ENCODE results near the gene BTNL8. TPM values are rescaled to one million over a fixed set of nuclear protein-coding genes. Genes with fewer than 3 reads are reported as not detected.
"Not testable (repeated sequence)": the region's sequence is repeated elsewhere in the genome, so short reads cannot be mapped to it uniquely, and the experiment has no call there.

Gene BTNL8
- total RNA-seq, 1 donor from 2014 or later = not detected

DNA sequence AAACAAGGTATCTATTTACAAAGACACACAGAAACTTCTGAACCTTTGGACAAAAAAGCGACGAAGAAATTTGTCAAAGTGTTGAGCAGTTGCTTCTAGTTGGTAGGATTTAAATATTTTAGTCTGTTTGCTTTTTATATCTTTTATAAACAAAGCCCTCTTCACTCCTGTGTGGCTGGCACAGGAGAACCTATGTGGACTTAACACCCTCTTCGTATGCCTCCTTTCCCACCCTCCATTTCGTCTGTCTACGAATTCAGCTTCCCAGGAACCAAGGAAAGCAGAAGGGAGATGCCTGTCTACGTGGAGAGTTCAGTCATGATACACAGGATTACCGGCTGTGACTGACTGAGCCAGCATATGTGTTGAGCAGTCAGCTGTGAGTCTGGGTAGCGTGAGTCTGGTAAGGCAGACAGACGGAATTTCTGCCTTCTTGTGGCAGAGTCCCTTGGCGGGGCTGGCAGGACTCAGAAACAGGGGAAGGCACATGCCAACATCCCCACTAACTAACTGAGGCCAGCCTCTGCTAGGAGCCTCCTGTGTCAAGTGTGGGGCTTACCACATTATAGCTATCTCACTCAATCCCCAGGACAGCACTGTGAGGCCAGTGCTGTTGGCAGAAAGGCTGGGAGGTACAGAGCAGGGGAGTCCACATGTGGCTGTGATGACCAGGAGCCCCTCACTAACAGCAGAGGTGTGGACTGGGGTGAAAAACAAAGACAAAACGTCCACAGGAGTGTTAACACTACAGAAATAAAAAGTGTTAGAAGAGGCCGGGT is 24.0 kb upstream of the BTNL8 start:
- no peak for DNase-seq (ENCODE audit: extremely low read depth, low read depth, low spot score)

DNA sequence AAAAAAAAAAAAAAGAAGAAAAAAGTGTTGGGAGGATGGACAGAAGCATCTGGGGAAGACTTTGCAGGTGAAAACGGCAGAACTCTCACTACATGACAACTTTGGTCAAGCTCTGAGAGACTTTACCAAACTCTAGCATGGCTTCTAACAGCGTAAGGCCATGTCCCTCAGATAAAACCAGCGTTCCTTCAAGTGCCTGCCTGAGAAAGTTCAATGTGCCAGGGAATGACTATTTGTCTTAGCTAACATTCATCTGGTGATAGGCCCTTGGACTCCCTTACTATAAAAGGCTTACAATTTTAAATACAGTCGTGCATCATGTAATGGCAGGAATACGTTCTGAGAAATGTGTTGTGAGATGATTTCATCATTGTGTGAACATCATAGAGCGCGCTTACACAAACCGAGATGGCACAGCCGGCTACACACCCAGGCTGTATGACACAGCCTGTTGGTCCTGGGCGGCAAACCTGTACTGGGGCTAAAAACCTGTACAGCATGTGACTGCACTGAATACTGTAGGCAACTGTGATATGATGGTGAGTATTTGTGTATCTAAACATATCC is 23.0 kb upstream of the BTNL8 start:
- no peak for DNase-seq (ENCODE audit: extremely low read depth, low read depth, low spot score)

DNA sequence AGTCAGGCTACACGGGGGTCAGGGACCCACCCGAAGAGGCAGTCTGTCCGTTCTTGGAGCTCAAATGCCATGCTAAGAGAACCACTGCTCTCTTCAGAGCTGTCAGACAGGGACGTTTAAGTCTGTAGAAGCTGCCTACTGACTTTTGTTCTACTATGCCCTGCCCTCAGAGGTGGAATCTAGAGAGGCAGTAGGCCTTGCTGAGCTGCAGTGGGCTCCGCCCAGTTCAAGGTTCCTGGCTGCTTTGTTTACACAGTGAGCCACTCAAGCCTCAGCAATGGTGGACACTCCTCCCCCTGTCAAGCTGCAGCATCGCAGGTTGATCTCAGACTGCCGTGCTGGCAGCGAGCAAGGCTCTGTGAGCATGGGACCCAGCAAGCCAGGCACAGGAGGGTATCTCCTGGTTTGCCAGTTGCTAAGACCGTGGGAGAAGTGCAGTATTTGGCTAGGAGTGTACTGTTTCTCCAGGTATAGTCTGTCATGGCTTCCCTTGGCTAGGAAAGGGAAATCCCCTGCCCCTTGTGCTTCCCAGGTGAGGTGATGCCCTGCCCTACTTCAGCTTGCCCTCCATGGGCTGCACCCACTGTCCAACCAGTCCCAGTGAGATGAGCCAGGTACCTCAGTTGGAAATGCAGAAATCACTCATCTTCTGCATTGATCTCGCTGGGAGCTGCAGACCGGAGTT is 13.0 kb upstream of the BTNL8 start:
- DNase-seq (ENCODE audit: extremely low read depth, low read depth, low spot score) = not testable (repeated sequence)

DNA sequence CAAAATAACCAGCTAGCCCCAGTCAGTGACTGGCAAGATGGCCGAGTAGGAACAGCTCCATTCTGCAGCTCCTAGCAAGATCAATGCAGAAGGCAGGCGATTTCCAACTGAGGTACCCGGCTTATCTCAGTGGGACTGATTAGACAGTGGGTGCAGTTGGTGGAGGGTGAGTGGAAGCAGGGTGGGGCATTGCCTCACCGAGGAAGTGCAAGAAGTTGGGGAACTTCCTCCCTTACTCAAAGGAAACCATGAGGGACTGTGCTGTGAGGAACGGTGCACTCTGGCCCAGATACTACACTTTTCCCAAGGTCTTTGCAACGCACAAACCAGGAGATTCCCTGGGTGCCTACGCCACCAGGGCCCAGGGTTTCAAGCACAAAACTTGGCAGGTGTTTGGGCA is 9.6 kb upstream of the BTNL8 start:
- no peak for DNase-seq (ENCODE audit: extremely low read depth, low read depth, low spot score)

DNA sequence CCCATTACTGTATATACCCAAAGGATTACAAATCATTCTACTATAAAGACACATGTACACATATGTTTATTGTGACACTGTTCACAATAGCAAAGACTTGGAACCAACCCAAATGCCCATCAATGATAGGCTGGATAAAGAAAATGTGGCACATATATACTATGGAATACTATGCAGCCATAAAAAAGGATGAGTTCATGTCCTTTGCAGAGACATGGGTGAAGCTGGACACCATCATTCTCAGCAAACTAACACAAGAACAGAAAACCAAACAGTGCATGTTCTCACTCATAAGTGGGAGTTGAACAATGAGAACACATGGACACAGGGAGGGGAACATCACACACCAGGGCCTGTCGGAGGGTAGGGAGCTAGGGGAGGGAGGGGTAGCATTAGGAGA is 3.6 kb upstream of the BTNL8 start:
- DNase-seq (ENCODE audit: extremely low read depth, low read depth, low spot score) = not testable (repeated sequence)

DNA sequence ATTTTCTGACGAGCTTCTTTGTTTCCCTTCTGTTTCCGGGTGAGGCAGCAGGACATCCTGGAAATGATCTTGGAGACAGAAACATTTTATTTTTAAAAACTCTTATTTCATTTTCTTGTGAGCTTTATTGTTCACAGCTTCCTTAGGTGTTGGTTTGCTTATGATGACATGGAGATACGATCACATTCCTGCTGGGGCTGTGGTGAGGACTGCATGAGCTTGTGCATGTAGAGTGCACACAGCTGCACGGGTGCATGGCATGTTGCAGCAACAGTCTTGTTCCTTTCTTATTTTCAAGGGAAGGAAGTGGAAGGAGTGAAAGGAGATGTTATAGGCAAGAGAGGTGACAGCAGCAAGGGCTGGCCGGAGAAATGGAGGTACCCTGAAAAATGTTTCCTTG is 1.2 kb downstream of the BTNL8 start:
- no peak for DNase-seq (ENCODE audit: extremely low read depth, low read depth, low spot score)

DNA sequence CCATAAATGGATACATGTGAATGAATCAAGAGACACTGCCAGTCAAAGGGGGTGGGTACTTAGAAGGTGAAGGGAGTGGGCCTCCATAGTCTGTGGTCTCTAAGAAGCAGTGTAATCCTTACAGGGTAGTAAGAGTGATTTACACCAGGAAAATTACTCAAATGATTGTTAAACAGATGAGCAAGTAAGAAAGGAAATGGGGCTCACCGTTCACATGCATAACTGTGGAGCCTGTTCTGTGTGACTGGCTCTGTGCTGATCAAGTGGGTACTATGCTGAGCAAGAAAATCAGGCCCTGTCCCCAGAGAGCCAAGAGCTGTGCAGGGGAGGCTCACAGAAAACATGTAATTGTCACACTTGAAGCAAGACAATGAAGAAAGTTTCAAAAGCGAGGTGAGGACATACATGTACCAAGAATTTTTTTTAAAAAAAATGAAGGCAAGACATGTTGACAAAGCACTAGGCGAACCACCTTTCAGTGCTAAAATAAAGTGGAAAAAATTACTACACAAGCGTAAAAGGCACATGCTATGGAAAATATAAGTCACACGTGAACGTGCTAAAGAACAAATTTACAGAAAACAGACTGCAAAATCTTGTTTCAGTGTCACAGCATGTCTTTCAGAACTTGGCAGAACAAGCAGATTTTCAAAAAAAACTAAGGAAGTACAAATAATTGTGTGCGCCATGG is 2.5 kb downstream of the BTNL8 start:
- no peak for DNase-seq (ENCODE audit: extremely low read depth, low read depth, low spot score)

DNA sequence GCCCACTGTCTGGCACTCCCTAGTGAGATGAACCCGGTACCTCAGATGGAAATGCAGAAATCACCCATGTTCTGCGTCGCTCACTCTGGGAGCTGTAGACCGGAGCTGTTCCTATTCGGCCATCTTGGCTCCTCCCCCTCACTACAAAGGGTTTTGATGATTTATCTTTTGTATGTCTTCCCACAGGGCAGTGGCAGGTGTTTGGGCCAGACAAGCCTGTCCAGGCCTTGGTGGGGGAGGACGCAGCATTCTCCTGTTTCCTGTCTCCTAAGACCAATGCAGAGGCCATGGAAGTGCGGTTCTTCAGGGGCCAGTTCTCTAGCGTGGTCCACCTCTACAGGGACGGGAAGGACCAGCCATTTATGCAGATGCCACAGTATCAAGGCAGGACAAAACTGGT is 9.4 kb downstream of the BTNL8 start:
- no peak for DNase-seq (ENCODE audit: extremely low read depth, low read depth, low spot score)

DNA sequence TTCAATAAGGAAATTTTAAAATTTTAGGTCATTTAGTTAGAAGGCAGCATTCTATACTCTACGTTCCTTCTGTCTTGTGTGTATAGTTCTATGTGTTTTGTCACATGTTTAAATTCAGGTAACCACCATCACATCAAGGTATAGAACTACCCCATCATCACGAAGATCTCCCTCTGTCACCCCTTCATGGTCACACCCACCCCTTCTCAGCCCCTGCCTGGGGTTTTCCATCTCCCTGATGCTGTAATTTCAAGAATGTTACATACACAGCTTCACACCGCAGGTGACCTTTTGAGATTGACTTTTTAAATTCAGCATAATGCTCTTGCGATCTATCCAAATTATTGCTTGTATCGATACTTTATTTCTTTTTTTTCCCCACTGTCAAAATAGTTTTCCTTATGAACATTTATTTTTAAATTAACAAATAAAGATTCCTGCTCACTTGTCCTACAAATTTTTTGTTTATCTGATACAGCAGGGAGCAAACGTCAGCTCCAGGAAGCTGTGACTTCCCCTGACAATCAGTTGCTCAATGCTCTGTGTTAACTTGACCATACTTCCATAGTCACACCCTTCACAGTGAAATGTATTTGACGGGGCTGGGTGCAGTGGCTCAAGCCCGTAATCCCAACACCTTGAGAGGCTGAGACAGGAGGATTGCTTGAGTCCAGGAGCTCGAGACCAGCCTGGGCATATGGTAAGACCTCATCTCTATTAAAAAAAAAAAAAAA is 10.2 kb downstream of the BTNL8 start:
- DNase-seq (ENCODE audit: extremely low read depth, low read depth, low spot score) = no peak

DNA sequence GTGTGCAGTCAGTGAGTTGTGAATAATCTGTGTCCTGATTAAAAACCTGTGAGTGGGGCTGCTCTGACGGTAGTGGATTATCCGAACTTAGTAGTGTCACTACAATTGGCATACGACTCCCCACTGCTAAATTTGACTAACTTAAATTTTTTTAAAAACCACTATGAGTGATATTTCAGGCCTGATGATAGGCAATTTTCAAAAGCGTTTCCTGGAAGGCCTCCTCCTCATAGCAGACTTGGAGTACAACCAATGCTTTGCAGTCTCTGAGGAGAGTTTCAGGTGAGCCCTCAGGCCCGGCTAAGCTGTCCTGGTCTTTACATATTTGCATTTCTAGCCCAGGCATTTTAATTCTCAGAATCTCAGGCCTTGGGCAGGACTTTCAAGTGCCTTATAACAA is 10.8 kb downstream of the BTNL8 start:
- DNase-seq (ENCODE audit: extremely low read depth, low read depth, low spot score) = no peak

DNA sequence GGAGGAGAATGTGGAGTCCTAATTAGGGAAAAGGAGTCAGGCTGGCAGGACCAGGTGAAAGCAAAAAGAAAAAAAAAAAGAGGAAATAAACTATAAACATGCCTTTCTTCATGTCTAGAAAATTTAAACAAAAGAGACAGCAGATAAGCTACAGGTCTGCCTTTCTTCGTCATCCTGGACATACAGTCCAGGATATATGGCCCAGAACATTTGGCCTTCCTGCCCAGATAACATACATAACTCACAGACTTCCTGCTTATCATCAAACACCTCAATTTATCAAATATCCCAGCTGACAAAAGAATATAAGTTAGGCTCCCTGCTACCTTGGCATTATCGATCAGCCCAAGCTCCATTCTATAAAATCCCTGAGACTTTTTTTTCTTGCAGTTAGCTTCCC is 11.2 kb downstream of the BTNL8 start:
- no peak for DNase-seq (ENCODE audit: extremely low read depth, low read depth, low spot score)

DNA sequence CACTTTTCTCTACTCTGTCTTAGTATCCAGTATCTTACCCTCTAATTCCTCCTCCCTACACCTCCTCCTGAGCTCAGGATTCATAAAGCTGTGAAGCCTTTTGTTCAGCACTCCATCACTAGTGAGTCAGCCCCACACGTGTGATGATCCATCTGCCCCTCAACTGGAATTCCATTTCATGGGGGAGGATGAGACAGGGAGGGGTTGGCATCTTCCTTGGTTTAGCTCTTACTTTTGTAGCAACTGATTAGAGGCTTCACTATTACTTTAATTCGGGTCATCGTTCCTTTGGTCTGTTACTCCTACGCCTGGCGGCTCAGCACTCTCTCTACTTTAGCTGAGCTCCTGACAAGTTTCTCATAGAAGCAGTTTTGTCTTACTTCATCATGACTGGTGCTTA is 11.8 kb downstream of the BTNL8 start:
- DNase-seq (ENCODE audit: extremely low read depth, low read depth, low spot score) = no peak

DNA sequence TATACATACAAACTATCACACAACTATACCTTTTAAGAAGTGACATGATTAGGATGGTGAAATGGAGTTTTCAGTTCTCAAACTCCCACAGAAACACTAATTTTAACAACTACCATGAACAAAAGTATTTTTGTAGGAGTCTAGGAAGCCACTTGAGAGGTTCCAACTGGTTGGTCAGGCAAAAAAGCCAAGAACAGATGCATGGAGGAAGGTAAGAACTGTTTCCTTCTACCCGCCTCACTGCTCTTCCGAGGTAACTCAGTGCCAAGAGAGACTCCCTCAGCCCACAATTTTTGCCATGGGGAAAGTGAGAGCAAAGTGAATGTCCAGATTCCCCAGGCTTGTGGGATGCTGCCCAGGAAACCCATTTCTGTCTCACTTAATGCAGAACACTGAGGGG is 15.7 kb downstream of the BTNL8 start:
- DNase-seq (ENCODE audit: extremely low read depth, low read depth, low spot score) = no peak

DNA sequence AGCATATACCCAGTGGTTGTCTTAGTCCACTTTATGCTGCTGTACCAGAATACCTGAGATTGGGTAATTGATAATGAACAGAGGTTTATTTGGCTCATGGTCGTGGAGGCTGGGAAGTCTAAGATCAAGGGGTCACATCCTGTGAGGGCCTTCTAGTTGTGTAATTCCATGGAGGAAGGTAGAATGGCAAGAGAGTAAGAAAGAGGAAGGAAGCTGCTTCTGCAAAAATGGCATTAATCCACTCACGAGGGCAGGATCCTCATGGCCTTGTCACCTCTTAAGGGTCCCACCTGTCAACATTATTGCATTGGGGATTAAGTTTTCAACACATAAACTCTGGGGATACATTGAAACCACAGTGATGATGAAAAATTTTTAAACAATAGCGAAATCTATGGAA is 17.0 kb downstream of the BTNL8 start:
- DNase-seq (ENCODE audit: extremely low read depth, low read depth, low spot score) = no peak

DNA sequence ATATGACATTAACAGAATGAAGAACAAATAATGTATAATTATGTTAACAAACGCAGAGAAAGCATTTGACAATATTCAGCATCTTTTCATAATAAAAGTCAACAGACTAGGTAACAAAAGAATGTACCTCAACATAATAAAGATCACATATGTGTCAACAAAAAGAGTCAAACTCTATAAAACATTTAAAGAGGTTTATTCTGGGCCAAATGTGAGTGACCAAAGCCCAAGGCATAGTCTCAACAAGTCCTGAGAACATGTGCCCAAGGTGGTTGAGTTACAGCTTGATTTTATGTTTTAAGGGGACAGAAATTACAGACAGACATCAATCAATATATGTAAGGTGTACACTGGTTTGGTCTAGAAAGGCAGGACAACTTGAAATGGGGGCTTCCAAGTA is 19.4 kb downstream of the BTNL8 start:
- no peak for DNase-seq (ENCODE audit: extremely low read depth, low read depth, low spot score)

DNA sequence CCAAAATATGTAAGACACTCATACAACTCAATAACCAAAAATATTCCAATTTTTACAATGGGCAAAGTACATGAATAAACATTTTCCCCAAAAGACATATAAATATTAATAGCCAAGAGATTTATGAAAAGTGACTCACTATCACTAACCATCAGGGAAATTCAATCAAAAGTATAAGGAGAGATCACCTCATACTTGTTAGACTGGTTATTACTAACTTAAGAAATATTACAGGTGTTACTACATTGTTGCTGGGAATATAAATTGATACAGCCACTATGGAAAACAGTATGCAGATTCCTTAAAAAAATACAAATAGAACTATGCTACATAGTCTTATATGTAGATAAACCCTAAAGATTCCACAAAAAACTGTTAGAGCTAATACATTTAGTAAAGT is 21.8 kb downstream of the BTNL8 start:
- DNase-seq (ENCODE audit: extremely low read depth, low read depth, low spot score) = no peak

DNA sequence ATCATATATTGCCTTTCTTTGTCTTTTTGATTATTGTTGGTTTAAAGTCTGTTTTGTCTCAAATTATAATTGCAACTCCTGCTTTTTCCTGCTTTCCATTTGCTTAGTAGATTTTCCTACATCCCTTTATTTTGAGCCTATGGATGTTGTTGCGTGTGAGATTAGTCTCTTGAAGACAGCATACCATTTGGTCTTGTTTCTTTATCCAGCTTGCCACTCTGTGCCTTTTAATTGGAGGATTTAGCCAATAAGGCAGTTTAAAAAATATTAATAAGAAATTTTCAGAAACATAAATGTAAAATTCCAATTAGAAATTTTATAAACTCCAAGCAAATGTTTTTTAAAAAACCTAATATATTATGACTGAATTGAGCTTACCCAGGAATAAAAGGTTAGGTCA is 24.0 kb downstream of the BTNL8 start:
- DNase-seq (ENCODE audit: extremely low read depth, low read depth, low spot score) = no peak

DNA sequence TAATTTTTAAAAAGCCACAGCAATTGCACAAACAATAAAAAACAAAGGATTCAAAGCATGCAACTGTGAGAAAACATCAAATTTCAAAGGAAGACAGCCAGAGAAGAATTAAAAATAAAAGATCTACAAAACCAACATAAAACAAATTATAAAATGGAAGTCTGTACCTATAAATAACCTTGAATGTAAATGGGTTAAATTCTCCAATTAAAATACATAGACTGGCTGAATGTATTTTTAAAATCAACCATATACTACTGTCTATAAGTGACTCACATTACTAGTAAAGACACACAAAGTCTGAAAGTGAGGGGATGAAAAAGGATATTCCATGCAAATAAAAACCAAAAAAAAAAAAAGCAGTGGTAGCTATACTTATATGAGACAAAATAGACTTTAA is 33.7 kb downstream of the BTNL8 start:
- no peak for DNase-seq (ENCODE audit: extremely low read depth, low read depth, low spot score)

DNA sequence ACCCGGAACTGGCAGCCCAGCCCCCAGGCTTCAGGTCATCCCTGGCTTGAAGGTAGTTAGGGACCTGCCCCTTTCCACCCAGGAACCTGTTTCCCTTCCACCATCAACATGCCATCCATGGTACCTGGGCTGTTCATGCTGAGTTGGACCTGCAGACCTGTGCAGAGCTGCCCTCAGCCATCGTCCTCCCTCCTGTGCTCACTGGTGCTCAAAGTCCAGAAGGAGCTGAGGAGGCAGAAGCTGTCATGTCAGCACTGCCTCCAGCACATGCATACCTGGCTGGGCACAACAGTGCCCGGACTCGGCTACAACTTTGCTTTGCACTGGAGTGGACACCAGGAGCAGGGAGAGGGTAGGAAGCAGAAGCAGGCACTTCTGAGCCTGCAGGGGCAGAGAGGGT is 36.2 kb downstream of the BTNL8 start:
- DNase-seq (ENCODE audit: extremely low read depth, low read depth, low spot score) = no peak

DNA sequence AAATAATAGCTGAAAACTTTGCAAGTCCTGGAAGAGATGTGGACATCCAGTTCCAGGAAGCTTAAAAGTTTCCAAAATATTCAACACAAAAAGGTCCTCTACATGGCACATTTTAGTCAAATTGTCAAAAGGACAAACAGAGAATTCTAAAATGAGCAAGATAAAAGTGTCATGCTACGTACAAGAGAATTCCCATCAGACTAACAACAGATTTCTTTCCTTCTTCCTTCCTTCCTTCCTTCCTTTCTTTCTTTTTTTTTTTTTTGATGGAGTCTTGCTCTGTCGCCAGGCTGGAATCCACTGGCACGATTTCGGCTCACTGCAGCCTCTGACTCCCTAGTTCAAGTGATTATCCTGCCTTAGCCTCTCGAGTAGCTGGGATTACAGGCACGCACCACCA is 39.3 kb downstream of the BTNL8 start:
- no peak for DNase-seq (ENCODE audit: extremely low read depth, low read depth, low spot score)
